ENCODE data around the gene NADK.

DNA sequence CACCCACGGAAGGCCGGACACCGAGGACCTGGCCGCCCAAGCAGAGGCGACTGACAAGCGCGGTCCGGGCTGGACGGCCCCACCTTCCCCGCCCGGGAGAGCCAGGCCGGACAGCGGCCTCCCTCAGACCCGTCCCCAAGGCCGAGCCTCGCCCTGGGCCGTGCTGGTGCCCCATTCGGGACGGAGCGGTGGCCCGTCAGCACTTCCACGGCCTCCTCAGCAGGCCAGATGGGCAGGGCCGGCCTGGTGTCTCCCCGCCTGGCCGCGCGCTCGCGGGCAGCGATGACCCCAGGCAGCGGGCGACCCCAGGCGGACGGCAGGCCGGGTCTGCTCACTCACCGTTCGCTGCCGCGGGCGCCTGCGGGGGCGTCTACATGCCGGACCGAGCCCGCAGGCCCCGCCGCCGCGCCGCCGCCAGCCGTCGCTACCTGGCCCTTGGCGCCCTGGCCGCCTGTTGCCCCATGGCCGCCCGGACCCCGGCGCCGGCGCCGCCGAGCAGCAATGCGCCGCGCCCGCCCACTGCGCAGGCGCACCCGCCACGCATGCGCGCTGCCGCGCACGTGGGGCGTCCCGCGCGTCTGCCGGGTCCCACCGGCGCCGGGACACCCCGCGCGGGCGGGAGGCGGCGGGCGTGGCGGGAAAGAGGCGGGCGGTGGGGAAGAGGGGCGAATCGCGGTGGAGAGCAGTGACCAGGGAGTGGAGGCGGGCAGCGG, at the start of gene NADK:
- TF ChIP-seq, protein P1, sequence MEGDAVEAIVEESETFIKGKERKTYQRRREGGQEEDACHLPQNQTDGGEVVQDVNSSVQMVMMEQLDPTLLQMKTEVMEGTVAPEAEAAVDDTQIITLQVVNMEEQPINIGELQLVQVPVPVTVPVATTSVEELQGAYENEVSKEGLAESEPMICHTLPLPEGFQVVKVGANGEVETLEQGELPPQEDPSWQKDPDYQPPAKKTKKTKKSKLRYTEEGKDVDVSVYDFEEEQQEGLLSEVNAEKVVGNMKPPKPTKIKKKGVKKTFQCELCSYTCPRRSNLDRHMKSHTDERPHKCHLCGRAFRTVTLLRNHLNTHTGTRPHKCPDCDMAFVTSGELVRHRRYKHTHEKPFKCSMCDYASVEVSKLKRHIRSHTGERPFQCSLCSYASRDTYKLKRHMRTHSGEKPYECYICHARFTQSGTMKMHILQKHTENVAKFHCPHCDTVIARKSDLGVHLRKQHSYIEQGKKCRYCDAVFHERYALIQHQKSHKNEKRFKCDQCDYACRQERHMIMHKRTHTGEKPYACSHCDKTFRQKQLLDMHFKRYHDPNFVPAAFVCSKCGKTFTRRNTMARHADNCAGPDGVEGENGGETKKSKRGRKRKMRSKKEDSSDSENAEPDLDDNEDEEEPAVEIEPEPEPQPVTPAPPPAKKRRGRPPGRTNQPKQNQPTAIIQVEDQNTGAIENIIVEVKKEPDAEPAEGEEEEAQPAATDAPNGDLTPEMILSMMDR (IDR thresholded peaks at IDR 0.05) = peak in 1 of 4 experiments; percentile 16
- TF ChIP-seq POLR2AphosphoS5 (IDR thresholded peaks at IDR 0.05) = no peak

Data from prostate gland (tissue), 2 donors.